Measurements from ENCODE around the gene NUDCD3.

NUDCD3 gene

GRCh38 chr7:44434201-44434600 is 56.3 kb downstream of the NUDCD3 start:
- TF ChIP-seq, protein P1, sequence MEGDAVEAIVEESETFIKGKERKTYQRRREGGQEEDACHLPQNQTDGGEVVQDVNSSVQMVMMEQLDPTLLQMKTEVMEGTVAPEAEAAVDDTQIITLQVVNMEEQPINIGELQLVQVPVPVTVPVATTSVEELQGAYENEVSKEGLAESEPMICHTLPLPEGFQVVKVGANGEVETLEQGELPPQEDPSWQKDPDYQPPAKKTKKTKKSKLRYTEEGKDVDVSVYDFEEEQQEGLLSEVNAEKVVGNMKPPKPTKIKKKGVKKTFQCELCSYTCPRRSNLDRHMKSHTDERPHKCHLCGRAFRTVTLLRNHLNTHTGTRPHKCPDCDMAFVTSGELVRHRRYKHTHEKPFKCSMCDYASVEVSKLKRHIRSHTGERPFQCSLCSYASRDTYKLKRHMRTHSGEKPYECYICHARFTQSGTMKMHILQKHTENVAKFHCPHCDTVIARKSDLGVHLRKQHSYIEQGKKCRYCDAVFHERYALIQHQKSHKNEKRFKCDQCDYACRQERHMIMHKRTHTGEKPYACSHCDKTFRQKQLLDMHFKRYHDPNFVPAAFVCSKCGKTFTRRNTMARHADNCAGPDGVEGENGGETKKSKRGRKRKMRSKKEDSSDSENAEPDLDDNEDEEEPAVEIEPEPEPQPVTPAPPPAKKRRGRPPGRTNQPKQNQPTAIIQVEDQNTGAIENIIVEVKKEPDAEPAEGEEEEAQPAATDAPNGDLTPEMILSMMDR (conservative IDR thresholded peaks at IDR 0.05; ENCODE audit: low read length), result no peak
- no peak for TF ChIP-seq EZH2phosphoT487 (IDR thresholded peaks at IDR 0.05; ENCODE audit: borderline replicate concordance)
- Histone ChIP-seq H2AFZ (ENCODE audit: low read length) (no peak overlapping the region), H3K9me3 (ENCODE audit: insufficient read depth, low read depth, low read length) (no peaks in the 10 kb centered on the region), H4K20me1 (ENCODE audit: insufficient read depth, low read length, poor library complexity, severe bottlenecking) (peaks cover 13% of the 10 kb centered on the region), H3K27me3 (ENCODE audit: insufficient read depth, low read length, poor library complexity, severe bottlenecking) (no peaks in the 10 kb centered on the region), H3K9ac (ENCODE audit: low read depth, low read length, poor library complexity, severe bottlenecking) (no peak overlapping the region), H3K79me2 (ENCODE audit: insufficient read depth, low read length) (peaks cover 70% of the 10 kb centered on the region; the same call in 1 of the 2 replicates), H3K36me3 (ENCODE audit: insufficient read depth, low read length) (peaks cover 12% of the 10 kb centered on the region; the same call in 1 of the 2 replicates), H3K4me2 (ENCODE audit: low read depth, low read length, poor library complexity, severe bottlenecking) (no peak overlapping the region), H3F3A (ENCODE audit: low read depth) (no peaks in the 10 kb centered on the region), H3K4me3 (ENCODE audit: low read length, poor library complexity, severe bottlenecking) (no peak overlapping the region), H3K4me1 (ENCODE audit: insufficient read depth, low read length, poor library complexity, severe bottlenecking) (peaks cover 7% of the 10 kb centered on the region), H3K9me2 (replicated peaks; ENCODE audit: low read depth, low read length) (no peaks in the 10 kb centered on the region)

DNA sequence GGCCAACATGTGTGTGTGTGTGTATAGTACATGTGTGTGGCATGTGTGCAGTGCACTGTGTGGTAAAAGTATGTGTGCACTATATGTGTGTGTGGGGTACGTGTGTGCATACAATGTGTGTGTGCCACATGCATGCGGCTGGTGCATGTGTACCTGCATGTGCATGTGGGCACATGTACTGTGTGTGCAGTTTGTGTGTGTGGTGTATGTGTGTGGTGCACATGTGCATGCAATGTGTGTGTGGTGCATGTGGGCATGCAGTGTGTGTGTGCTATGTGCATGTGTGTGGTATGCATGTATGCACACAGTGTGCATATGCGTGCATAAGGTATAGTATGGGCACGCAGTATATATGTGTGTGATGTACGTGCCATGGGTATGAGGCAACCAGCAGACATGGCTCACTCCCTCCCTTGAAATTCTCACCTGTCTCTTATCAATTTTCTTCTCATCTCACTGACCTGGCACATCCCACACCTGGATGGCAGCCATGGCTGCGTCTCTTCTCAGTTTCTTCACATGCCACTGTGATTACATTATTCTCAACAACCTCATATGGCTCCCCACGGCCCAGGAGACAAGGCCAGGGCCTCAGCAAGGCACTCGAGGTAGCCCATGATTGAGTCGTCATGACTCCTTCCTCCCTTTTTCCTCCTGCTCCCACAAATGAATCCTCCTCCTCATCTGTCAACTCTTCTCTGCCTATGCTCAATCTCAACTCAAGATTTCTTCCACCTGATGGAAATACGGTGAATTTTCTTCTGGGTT is 57.0 kb downstream of the NUDCD3 start:
- TF ChIP-seq, protein P1 (conservative IDR thresholded peaks at IDR 0.05; ENCODE audit: low read length), result no peak
- no peak for TF ChIP-seq EZH2phosphoT487 (IDR thresholded peaks at IDR 0.05; ENCODE audit: borderline replicate concordance)
- no peak overlapping the region for H2AFZ ChIP-seq (ENCODE audit: low read length)
- H3K9me3 ChIP-seq (ENCODE audit: insufficient read depth, low read depth, low read length), result no peaks in the 10 kb centered on the region
- peaks cover 13% of the 10 kb centered on the region for H4K20me1 ChIP-seq (ENCODE audit: insufficient read depth, low read length, poor library complexity, severe bottlenecking)
- H3F3A ChIP-seq (ENCODE audit: low read depth), result no peaks in the 10 kb centered on the region
- no peak overlapping the region for H3K4me2 ChIP-seq (ENCODE audit: low read depth, low read length, poor library complexity, severe bottlenecking)
- no peak overlapping the region for H3K4me3 ChIP-seq (ENCODE audit: low read length, poor library complexity, severe bottlenecking)
- peaks cover 68% of the 10 kb centered on the region; the same call in 1 of the 2 replicates for H3K79me2 ChIP-seq (ENCODE audit: insufficient read depth, low read length)
- H3K9me2 ChIP-seq (replicated peaks; ENCODE audit: low read depth, low read length), result no peaks in the 10 kb centered on the region
- H3K27me3 ChIP-seq (ENCODE audit: insufficient read depth, low read length, poor library complexity, severe bottlenecking), result no peaks in the 10 kb centered on the region
- peaks cover 8% of the 10 kb centered on the region; the same call in 1 of the 2 replicates for H3K36me3 ChIP-seq (ENCODE audit: insufficient read depth, low read length)
- H3K4me1 ChIP-seq (ENCODE audit: insufficient read depth, low read length, poor library complexity, severe bottlenecking), result peaks cover 7% of the 10 kb centered on the region
- H3K9ac ChIP-seq (ENCODE audit: low read depth, low read length, poor library complexity, severe bottlenecking), result no peak overlapping the region

DNA sequence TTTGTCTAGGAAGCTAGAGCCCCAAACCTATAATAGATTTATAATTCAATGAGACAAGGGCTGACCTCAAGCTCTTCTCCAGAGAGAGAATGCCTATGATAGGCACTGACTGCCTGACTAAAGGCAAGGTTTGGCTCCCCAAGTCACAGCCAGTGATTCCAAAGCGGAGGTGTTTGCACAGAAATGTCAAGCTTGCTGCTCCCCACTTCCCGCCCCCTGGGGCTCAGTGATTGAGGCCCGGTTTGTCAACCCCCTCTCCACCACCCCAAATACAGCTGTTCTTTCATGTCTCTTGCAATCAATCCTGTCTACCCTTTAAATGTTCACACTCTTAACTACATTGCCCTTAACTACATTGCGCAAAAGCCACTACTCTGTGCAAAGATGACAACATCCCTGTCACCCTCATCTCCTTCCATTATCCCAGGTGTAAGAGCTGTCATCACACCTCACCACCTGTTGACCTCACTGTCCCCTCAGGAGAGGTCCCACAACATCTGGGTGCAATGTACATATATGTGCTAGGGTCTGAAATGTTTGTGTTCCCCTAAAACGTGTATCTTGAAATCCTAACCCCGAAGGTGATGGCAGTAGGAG is 58.0 kb downstream of the NUDCD3 start:
- H3K36me3 ChIP-seq (ENCODE audit: insufficient read depth, low read length), result peaks cover 13% of the 10 kb centered on the region; the same call in 1 of the 2 replicates
- no peaks in the 10 kb centered on the region for H3K9me3 ChIP-seq (ENCODE audit: insufficient read depth, low read depth, low read length)
- H2AFZ ChIP-seq (ENCODE audit: low read length), result no peak overlapping the region
- no peak overlapping the region for H3K4me3 ChIP-seq (ENCODE audit: low read length, poor library complexity, severe bottlenecking)
- no peaks in the 10 kb centered on the region for H3K9me2 ChIP-seq (replicated peaks; ENCODE audit: low read depth, low read length)
- H3K9ac ChIP-seq (ENCODE audit: low read depth, low read length, poor library complexity, severe bottlenecking), result no peak overlapping the region
- peaks cover 13% of the 10 kb centered on the region for H4K20me1 ChIP-seq (ENCODE audit: insufficient read depth, low read length, poor library complexity, severe bottlenecking)
- peaks cover 7% of the 10 kb centered on the region for H3K4me1 ChIP-seq (ENCODE audit: insufficient read depth, low read length, poor library complexity, severe bottlenecking)
- H3F3A ChIP-seq (ENCODE audit: low read depth), result no peaks in the 10 kb centered on the region
- no peak for TF ChIP-seq EZH2phosphoT487 (IDR thresholded peaks at IDR 0.05; ENCODE audit: borderline replicate concordance)
- H3K27me3 ChIP-seq (ENCODE audit: insufficient read depth, low read length, poor library complexity, severe bottlenecking), result no peaks in the 10 kb centered on the region
- peaks cover 68% of the 10 kb centered on the region; the same call in 1 of the 2 replicates for H3K79me2 ChIP-seq (ENCODE audit: insufficient read depth, low read length)
- H3K4me2 ChIP-seq (ENCODE audit: low read depth, low read length, poor library complexity, severe bottlenecking), result no peak overlapping the region
